ENCODE measurements around the gene MTMR10.

GRCh38 chr15:31031471-31032067 is 40.1 kb upstream of the MTMR10 start:
- TF ChIP-seq EZH2 (IDR thresholded peaks at IDR 0.05; ENCODE audit: low read length, unreplicated experiment) (no peak), CTCF (conservative IDR thresholded peaks at IDR 0.05; ENCODE audit: low read depth, low read length) (no peak)

Measured in PC-3 (cell line).